T-helper 2 cell (primary cell): Measurements from ENCODE around the gene GOLGA8J.
"Not testable (repeated sequence)": the region's sequence is repeated elsewhere in the genome, so short reads cannot be mapped to it uniquely, and the experiment has no call there.

Experiments used
- DNase-seq, 5 experiments: peaks; one replicate each; pipeline versions ENCODE4 v3.0.0 to v3.0.0-alpha.2; 2012 to 2022

GOLGA8J gene

DNA sequence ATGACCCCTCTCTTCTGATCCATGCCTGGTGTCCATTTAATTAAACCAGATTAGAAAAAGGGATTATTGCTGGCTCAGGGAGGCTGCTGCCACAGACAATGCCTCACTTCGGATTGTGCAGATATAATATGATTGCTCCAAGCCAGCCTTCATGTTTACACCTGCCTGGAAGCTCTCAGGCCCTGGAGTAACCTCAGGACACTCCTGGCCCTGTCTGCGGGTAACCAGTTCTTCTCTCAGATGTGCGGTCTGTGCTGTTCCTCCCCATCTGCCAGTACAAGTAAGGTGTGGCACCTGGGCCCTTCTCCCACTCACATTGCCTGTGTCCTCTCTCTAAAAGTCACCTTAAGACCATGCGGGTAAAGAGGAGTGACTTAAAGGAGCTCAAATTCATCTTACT lies 8.8 kb upstream of the GOLGA8J start:
- no peak for DNase-seq

DNA sequence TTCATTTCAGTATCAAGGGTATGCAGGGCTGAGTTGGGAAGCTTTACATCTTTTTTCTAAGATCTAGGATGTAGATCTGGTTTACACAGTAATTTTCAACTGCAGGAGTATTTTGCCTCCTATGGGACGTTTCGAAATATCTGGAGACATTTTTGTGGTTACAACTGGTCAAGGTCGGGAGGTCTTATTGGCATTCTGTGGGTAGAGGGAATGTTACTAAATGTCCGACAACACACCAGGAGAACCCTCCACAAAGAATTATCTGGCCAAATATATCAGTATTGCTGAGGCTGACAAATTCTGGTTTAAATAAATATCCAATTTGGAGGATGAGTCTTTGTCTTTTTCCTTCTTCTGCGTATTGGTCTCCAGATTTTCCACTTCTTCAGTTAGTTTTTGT lies 1.9 kb upstream of the GOLGA8J start:
- DNase-seq = not testable (repeated sequence)

DNA sequence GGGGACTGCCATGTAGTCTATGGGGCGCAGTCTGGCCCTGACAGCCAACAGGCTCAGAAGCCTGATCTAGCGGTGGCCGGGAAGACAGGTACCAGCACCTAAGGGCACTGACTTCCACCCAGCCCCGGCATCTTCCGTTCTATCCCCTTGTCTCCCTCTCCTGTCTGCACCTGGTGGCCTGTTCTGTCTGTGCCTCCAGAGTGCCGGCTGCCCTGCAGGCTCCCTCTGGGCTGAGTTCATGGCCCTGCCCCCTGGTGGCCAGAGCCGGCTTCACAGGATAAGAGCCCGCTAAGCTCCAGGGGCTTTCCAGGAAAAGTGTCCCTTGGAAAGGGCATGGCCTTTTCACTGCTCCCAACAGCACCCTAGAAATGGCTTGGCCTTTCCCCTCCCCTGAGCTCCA lies 15.1 kb downstream of the GOLGA8J start:
- not testable (repeated sequence) for DNase-seq

DNA sequence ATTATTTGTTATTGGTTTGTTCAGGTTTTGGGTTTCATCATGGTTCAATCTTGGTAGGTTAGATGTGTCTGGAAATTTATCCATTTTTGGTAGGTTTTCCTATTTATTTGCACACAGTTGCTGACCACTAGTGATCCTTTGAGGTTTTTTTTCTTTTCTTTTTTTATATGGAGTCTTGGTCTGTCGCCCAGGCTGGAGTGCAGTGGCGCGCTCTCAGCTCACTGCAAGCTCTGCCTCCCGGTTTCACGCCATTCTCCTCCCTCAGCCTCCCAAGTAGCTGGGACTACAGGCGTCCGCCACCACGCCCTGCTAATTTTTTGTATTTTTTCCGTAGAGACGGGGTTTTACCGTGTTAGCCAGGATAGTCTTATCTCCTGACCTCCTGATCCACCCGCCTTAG lies 20.1 kb downstream of the GOLGA8J start:
- not testable (repeated sequence) for DNase-seq

DNA sequence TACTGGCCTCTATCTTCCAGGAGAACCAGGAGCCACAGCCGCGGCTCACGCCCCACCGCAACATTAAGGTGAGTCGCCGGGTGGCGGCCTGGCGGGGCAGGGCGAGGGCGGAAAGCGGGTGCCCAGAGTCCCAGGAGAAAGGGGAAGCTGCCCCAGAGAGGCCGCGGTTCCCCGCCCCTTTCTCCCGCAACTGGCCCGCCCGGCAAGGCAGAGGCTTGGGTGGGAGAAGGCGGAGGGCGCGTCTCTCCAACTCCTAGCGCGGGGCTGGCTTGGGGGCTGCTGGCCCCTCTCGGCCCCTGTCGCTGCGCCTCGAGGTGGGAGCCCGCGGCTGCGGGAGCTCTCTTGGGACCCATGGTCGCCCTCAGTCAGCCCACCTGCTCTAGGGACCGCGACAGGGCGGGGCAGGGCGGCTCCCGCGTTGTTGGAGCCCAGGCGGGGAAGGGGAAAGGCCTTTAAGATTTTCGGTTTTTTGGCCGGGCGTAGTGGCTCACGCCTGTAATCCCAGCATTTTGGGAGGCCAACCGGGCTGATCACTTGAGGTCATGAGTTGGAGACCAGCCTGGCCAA lies 21.3 kb downstream of the GOLGA8J start:
- not testable (repeated sequence) for DNase-seq

DNA sequence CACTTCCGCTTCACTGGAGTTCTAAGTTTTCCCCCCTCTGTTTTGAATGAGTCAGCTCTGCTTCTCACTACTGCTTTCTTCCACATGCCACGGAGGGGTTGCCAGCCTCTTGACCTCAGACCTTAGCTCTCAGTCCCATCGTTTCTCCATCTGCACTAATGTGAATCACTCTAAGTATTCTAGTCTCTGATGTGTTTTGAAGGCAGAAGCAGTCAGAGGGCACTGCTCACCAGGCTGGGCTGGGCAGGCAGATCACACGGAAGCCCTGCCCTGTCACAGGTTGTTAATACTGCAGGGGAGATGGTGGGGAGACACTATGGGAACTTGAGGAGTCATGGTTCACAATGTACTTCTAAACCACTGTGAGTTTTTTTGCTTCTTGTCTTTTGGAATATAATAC lies 27.8 kb downstream of the GOLGA8J start:
- not testable (repeated sequence) for DNase-seq

DNA sequence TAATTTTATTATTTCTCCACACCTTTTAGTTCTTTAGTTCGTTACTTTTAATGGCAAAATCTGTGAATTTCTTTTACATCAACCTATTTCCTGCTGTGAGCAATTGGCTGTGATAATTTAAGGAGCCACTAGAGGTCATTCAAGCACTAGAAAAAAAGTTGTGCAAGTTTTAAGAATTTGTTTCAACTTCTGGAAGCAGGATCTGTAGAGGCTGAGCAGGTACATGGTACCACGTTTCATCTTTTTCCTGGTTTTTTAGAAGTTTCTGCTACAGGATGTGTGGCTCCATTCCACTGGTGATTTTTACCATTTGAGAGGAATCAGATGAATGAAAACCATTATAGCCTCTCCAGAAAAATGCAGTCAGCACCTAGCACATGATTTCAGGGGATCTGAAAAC lies 47.3 kb downstream of the GOLGA8J start:
- DNase-seq = not testable (repeated sequence)

DNA sequence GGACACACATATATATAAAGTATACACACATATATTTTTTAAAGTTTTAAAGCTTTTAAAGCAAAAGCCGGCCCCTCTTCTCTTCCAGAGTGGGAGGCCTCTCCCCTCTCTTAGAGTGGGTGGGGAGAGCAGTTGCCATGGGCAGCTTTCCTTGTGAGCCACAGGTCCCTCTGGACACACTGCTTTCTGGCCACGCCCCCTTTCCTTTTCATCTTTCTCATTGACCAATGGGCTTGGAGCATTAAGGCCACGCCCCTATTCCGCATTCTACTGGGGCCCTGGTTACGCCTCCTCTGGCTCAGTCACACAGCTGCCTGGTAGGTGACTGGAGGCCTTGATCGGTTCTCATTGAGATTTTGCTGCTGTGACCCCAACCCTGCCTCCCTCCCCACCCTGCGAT lies 52.0 kb downstream of the GOLGA8J start, which contains the start of gene GOLGA8T:
Gene GOLGA8T, plus strand, starts transcription at position 301 of the 400 bp plus-strand sequence. Its CDS starts 98 bp downstream, at position 399.
- DNase-seq = not testable (repeated sequence)
